ENCODE data around the gene CLDN15. TPM values are rescaled to one million over a fixed set of nuclear protein-coding genes. Genes with fewer than 3 reads are reported as not detected.
A peak's percentile ranks its signal among the peaks of the same experiment; 100 is the strongest.

CLDN15 gene
- total RNA-seq, 1 experiment from 2014 or later = 4.0 TPM

GRCh38 chr7:101244375-101245146, 7.0 kb upstream of the CLDN15 start, which contains the start of gene FIS1:
FIS1 (minus strand) TSS chr7:101245081; CDS start chr7:101245004, 77 bp downstream.
- peak; percentile 86 for DNase-seq (ENCODE audit: low spot score)

GRCh38 chr7:101243646-101244374, 6.2 kb upstream of the CLDN15 start:
- no peak for DNase-seq (ENCODE audit: low spot score)

- DNase-seq (ENCODE audit: low spot score) = no peak
Observed at GRCh38 chr7:101241443-101242349, 4.1 kb upstream of the CLDN15 start.

GRCh38 chr7:101241015-101241363, 3.4 kb upstream of the CLDN15 start:
- DNase-seq (ENCODE audit: low spot score) = no peak

GRCh38 chr7:101240226-101241014, 2.8 kb upstream of the CLDN15 start:
- no peak for DNase-seq (ENCODE audit: low spot score)

GRCh38 chr7:101239951-101240220, 2.3 kb upstream of the CLDN15 start:
- DNase-seq (ENCODE audit: low spot score) = no peak

- no peak for DNase-seq (ENCODE audit: low spot score)
Observed at GRCh38 chr7:101239191-101239950, 1.8 kb upstream of the CLDN15 start.

- no peak for DNase-seq (ENCODE audit: low spot score)
Observed at GRCh38 chr7:101238226-101239182, 902 bp upstream of the CLDN15 start.

- DNase-seq (ENCODE audit: low spot score) = no peak
Observed at GRCh38 chr7:101236292-101236835, 1.2 kb downstream of the CLDN15 start.

GRCh38 chr7:101235522-101235921, 2.1 kb downstream of the CLDN15 start:
- no peak for DNase-seq (ENCODE audit: low spot score)

- no peak for DNase-seq (ENCODE audit: low spot score)
Observed at GRCh38 chr7:101235050-101235449, 2.6 kb downstream of the CLDN15 start.

- no peak for DNase-seq (ENCODE audit: low spot score)
Observed at GRCh38 chr7:101234636-101235035, 3.0 kb downstream of the CLDN15 start.

- DNase-seq (ENCODE audit: low spot score) = no peak
Observed at GRCh38 chr7:101233907-101234547, 3.6 kb downstream of the CLDN15 start.

- DNase-seq (ENCODE audit: low spot score) = no peak
Observed at GRCh38 chr7:101232141-101232850, 5.3 kb downstream of the CLDN15 start.

- no peak for DNase-seq (ENCODE audit: low spot score)
Observed at GRCh38 chr7:101231644-101232043, 6.0 kb downstream of the CLDN15 start.

- DNase-seq (ENCODE audit: low spot score) = no peak
Observed at GRCh38 chr7:101226721-101227120, 10.9 kb downstream of the CLDN15 start.

- no peak for DNase-seq (ENCODE audit: low spot score)
Observed at GRCh38 chr7:101225650-101226049, 12.0 kb downstream of the CLDN15 start.

GRCh38 chr7:101223528-101223927, 14.1 kb downstream of the CLDN15 start:
- no peak for DNase-seq (ENCODE audit: low spot score)
